Measurements from ENCODE around the gene INKA1.

INKA1 gene

DNA sequence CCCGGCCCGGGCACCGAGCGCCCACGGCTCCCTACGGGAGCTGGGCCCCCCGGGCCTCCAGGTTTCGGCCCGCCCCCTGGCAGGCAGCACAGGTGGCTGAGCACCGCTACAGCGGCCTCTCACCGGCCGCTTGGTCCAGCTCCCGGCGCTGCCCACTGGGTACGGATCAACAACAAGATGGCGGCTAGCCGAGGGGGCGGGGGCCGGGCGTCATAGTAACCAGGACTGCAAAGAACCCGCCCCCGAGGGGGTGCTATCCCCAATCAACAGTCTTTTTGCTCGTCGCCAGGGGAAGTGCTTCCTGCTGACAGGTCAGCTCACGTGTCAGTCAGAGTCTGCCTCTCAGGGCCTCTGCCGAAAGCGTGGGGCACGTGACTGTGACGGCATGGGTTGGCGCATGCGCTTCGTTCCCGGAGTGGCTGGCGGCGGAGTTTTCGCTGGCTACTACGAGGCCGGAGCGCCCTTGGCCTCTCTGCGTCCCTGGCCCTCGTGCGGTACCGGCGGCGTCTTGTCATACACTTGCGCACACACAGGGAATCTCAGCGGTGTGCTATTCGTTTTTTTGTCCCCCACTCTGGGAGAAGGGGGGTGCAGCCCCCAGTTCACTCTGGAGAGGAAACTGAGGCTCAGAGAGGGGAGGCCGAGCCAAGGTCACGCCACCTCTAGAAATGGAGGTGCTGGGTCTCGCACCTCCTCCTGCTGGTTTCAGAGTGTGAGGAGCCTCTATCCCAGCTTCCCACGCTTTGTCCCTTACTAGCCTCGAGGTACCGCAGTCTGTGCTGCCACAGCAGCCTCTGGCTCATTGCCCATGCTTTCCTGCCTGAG is 16.5 kb upstream of the INKA1 start, which contains the start of gene IP6K1:
Gene IP6K1 (minus strand): TSS at position 186 of the 825 bp plus-strand sequence. CDS start 38,502 bp downstream, outside the sequence.
- peak; percentile 100 for DNase-seq (ENCODE audit: low spot score)

DNA sequence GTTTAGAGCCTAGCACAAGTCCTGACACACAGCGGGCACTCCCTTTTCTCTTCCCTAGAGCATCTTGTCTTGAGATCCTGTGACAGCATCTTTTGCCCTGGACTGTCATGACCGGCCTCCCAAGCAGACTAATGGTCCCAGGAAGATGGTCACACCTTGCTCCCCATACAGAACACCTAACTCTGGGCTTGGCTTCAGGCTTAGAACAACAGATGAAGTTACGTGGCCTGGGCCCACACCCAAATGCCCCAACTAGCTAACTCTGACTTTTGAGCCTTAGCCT is 15.9 kb upstream of the INKA1 start:
- no peak for DNase-seq (ENCODE audit: low spot score)

DNA sequence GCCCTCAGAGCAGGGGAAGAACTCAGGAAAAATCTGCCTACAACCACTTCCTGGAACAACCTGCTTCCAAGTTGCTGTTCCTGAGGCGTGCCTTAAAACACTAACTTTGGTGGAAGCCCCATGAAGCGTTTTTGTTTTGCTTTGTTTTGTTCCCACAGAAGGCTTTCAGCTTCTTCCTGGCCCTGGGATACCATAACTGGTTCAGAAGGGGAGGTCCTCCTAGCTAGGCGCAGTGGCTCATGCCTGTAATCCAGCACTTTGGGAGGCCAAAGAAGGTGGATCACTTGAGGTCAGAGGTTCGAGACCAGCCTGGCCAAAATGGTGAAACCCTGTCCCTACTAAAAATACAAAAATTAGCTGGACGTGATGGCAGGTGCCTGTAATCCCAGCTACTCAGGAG is 15.5 kb upstream of the INKA1 start:
- DNase-seq (ENCODE audit: low spot score) = no peak

DNA sequence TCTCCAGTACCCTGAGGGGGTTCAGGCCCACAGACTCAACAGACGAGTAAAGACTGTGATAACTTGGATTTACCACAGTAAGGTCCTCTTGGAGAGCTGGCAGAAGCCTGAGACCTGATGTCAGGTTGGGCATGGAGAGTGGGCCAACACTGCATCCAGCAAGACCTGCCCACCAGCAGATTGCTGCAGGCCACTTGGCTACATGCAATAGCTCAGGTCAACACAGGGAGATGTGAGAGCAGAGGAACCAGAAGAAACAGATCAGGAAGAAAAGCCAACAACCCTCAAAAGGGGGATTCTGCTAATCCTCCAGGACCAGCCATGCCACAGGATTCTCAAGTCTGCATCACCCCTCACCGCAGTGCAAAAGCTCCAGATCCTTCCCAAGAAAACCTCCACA is 15.0 kb upstream of the INKA1 start:
- DNase-seq (ENCODE audit: low spot score) = no peak

DNA sequence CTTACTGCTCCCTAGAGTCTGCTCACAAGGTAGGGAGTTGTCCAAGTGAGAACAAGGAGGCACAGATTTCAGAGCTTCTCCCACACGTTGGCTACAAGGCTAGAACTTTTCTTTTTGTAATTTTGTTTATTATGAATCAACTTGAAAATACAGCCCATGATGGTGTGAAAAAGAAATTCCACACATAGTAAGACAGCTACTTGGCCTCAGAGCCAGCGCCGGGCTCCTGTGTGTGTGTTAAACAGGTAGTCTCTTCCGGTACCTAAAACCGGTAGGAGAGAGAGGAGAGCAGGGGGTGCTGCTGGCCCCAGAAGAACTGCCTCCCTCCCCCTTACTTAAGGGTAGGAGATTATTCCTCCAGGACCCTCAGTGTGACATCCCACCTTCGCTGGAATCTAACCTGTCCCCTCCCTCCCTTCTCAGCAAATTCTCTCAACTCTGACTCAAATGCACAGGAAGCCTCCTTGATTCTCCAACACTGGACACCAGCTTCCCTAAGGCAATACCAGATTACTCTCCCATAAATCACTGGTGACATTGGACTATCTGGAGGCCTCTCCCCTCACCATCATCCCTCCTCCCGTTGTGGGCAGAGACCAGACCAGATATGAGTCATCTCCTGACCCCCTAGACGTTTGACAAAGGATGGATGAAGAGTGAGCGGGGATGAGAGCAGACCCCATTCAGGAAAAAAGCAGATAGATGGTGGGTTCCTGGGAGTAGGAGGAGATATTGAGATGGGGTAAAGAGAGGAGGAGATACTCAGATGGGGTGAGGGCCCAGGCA is 12.2 kb upstream of the INKA1 start:
- DNase-seq (ENCODE audit: low spot score) = no peak

DNA sequence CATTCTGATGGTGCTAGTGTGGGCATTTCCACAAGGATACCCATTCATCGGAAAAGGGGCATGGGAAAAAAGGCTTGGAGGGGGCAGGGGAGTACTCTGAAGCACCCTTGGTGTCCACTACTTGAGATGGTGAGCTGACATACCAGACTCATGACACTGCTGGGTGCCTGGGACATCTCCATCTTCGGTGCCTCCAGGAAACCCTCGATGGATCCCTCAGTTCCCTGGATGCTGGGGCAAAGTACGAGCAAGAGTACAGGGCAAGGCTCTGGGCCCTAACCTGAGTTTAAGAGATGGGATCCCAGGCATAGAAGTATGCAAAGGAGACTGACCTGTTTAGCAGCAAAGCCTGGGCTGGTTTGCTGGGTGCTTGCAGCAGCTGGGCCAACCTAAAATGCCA is 11.5 kb upstream of the INKA1 start:
- no peak for DNase-seq (ENCODE audit: low spot score)

DNA sequence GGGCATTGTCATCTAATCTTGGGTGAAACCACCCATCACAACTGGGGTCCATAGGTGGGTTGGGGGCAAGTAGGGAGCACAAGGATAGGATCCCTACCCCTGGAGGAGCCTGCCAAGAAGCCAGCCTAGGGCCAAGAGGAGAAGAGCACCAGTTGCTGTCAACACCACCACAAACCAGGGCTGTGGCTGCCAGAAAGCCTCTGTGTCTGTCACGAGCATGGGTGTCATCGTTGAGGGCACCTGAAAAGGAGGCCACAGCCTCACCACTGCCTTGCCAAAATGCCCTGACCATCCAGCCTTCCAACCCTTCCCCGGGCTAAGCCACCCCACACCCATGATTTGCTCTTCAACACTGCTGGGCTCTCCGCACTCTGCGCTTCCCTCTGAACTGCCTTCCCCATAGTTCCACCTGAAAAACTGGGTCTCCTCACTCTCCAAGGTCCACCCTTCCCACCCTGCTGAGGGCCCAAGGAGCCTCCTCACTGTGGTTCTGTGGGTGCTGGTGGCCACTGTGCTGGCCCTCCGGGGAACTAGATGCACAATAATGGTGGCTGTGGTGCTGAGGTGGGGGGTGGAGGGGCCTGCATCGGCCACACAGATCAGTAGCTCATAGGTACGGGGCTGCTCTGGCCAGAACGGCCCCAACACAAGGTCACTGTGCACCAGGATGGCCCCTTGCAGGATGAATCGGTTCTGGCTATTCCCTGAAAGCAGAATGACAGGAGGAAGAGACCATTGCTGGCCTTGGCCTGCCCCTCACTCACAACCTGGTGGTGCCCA is 10.5 kb upstream of the INKA1 start:
- no peak for DNase-seq (ENCODE audit: low spot score)

DNA sequence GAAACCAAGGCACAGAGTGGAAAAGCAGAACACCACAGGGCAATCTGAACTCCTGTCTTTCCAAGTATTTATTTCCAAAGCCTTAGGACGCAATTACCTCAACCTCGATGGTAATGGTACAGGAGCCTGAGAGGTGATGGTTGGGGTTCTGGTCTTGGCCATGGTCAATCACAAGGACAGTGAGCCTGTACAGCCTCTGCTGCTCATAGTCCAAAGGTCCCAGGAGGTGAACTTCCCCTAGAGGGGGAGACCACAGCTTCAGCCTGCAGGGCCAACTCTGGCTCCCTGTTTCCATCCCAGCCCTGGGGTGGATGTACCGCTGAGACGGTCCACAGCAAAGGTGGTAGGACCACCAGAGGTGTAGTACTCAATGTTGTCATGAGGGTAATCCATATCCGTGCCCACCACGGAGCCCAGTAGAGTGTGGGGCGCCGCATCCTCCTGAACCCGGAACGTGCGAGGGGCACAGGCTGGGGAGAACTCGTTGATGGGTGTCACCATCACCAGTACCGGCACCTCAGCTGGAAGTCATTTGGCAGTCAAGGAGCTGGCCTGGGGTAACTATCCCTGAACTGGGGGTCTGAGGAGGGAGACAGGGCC is 9.5 kb upstream of the INKA1 start:
- no peak for DNase-seq (ENCODE audit: low spot score)

DNA sequence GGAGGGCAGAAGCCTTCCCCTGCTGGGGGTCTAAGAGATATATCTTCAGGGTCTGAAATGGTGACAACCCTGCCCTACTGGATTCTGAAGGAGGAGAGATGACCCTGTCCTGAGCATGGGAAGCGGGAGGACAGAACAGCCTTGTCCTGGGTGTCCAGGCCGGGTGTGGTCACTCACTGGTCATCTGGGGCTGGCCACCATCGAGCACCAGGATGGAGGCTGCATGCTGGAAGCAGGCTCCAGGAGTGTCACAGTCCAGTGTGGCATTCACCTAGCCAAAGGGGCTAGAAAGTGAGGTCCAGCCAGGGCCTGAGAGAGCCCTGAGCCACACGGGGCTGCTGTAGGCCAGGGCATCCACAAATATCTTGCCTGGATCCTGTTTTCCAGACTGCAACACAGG is 8.6 kb upstream of the INKA1 start:
- DNase-seq (ENCODE audit: low spot score) = no peak

DNA sequence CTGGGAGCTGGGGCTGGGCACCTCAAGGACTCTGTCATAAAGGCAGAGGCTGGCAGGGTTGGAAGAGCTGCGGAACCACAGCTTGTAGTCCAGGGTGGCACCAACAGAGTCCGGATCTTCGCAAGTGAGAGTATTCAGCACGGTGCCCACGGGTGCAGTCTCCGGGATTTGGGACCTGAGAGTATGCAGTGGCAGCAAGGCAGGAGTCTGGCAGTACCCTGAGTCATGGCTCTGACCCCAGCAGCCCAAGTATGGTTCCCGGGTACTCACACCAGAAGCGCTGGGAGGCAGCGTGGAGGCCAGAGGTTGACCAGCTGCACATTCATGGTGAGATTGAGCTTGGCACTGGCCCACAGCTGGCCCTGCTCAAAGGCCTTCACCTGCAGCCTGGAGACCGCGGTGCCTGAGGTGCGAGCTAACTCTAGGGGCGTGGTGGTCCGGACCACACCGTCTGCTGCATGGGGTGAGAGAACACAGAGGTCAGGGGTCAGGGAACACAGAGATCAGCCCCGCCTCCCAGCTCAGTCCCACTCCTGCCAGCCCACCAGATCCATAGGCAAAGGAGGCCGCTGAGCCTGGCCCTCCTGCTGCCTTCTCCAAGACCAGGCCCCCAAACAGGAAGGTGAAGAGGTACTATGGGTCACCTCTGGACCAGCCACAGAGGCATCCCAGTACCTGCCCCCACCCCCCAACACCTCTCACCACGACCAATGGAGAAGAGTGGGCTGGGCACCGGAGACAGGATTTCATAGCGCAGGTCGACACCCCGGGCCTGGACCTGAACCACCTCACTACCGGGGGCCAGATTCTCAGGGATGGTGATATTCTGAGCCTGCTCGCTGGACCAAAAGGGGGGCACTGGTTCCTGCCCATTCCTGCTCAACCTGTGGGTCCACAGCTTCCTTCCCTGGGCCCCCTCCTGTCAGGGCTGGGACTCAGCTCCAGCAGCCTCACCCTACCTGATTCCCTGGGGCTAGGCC is 7.8 kb upstream of the INKA1 start:
- no peak for DNase-seq (ENCODE audit: low spot score)

DNA sequence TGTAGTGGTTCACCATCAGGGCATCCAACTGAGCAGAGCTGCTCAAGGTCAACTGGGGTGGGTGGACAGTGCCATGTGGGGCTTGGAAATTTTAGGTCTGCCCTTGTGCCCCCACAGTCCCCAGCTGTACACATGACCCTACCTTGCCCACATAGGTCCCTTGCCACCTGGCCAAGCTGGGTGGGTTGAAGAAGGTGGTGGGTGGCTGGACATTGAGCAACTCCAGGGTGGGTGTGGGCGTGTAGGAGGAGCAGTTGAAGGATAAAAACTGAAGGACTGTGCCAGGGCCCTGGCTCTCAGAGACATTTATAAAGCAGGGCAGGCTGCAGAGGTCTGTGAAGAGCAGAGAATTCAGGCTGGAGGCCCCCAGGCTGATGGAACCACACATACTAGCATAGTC is 4.0 kb upstream of the INKA1 start:
- DNase-seq (ENCODE audit: low spot score) = no peak

DNA sequence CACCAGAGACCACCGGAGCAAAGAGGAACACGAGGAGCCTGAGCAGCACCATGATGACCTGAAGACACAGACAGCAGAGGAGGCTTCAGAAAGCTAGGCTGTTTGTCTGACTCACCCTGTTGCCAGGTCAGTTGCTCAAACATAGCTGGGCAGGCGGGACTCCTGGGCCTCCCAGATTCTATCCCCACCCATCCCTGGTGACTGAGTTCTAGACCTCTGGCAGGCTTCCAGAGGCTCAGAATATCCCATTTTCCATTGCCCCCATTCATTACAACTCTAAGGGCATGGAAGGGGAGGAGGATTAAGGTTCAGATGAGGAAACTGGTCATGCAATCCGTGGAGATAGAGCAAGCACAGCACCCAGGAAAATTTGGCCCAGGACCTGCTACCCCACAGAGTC is 3.3 kb upstream of the INKA1 start, which contains the start of gene CDHR4:
Gene CDHR4 (minus strand): TSS at position 113 of the 400 bp plus-strand sequence. CDS start 61 bp downstream, at position 52.
- no peak for DNase-seq (ENCODE audit: low spot score)

DNA sequence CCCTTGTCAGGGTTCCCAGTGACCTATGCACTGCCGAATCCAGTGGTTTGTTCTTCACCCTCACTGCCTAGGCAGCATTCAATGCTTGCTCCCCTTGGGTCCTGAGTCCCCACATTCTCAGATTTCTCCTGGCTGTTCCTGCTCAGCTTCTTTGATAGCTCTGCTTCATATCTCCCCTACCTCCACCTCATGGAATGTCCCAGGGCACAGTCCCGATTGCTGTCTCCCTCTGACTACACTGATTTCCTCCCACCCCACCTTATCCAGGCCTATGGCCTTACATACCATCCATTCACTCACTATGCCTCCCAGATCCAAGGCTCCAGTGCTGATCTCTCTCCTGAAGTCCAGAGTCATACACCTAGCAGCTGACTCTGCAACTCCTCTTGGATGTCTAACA is 1.9 kb upstream of the INKA1 start:
- DNase-seq (ENCODE audit: low spot score) = no peak

DNA sequence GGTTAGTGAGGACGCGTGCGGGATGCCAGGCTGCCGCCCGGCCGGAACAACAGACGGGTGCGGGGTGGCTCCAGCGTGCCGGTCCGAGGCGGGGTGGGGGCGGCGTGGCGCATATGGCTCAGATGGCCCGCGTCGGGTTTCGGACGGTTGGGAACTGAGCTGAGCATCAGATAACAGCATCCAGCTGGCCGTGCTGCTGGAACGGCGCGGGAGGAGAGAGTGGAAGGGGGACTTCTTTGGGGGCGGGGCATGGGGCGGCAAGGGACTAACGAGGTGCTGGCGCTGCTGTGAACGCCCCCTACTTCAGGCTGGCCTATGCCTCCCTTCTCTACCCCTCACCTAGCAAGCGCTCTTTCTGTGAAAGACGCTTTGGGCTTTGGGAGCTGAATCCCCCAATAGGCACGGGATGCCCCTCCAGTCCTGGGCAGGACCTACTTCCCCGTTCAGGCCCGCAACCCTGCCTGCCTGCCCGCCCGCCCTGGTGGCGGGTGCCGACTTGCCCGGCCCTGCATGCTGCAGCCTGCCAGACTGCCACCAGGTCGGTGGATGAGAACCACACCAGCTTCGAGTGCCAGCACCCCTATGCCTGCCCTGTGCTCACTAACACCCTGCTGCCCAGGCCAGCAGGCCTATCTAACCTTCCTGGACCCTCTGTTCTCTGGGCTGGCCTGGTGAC is 542 bp downstream of the INKA1 start:
- no peak for DNase-seq (ENCODE audit: low spot score)

DNA sequence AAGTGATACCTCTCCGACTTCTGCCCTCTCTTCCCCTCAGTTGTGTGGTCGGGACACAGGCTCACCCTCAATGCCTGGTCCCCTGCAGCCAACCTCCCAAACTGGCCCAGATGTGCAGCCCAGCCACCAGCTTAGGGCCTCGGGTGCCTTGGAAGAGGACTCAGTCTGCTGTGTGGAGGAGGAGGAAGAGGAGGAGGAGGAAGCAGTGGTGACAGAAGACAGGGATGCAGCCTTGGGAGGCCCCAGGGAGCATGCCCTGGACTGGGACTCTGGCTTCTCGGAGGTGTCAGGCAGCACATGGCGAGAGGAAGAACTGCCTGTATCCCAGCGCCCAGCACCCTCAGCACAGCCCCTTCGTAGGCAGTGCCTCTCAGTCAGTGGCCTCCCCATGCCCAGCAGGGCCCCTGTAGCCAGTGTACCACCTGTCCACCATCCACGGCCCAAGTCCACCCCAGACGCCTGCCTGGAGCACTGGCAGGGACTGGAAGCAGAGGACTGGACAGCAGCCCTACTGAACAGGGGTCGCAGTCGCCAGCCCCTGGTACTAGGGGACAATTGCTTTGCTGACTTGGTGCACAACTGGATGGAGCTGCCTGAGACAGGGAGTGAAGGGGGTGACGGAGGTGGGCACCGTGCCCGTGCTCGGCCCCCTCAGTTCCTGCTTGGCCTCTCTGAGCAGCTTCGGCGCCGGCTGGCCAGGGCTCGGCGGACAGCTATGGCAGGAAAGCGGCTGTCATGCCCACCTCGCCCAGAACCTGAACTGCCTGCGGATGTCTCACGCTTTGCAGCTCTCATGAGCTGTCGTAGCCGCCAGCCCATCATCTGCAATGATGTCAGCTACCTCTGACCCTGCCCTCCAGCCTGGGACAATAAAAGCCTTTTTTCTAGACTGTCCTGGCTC is 1.3 kb downstream of the INKA1 start:
- DNase-seq (ENCODE audit: low spot score) = no peak

DNA sequence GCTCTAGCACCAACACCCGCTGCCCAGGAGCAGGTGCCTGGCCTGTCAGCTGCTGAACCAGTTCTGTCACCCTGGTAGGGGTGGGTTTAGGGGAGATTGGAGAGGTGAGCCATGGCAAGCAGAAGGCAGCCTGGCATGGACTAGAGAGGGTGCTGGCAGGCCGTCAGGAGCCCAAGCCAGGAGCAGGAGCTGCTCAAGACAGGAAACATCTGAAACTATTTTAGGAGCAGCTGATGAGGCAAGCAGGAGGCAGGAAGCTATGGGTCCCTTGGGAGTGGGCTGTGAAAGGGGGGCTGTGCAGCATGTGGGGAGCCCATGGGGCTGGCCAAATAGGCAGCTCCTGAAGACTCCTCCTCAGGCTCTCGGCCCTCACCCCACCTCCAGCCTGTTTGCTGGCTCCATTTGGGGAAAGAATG is 2.3 kb downstream of the INKA1 start:
- DNase-seq (ENCODE audit: low spot score) = no peak

DNA sequence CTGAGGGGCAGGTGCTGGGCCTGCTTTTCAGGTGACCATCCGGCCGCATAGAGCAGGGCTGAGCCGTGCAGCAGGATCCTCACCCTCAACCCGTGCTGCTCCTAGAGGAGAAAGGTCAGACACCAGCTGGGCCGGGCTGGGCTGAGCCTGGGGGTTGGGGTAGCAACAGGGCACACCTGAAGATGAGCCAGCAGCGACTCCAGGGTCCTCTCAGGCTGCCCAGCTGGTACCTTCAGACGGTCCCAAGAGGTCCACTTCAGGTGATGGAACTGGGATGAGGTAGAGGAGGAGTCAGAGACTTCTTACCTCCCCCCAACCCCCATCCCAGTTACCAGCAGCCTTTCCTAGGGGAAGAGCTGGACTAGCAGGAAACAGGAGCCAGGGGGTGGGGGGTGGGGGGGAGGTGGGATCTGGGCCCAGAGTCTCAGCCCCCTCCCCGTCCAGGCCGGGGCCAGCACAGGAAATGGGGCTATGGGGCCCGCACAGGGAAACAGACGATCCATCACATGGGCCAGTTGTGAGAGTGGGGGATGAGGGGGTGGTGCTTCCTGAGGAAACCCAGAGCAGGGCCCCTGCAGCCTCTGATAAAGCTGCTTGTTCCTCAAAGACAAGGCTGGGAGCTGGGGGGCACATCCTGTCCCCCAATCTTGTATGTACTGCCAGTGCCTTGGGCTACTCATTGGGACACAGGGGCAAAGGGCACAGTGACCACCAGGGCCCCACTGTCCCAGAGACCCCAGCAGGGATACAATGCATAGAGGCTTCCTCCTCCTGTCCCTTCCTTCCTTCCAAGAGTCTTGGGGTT is 3.0 kb downstream of the INKA1 start:
- DNase-seq (ENCODE audit: low spot score) = peak; percentile 22

DNA sequence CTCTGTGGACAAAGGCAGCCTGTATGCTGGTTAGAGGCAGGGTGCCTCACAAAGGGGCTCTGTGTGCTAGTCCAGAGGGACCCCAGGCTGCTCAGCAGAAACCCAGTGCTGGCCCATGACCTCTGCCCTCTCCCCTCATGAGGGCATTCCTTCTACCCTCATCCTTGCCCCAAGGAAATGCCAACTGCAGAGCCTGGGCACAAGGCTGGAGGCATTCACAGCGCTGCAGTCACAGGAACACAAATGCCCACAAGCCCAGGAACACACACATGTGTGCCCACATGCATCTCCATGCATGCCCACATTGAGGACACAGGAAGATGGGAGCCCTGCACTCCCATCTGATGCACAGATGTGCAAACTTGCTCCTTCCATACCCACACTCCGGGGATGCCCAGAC is 3.8 kb downstream of the INKA1 start:
- no peak for DNase-seq (ENCODE audit: low spot score)

Measured in CD4-positive, alpha-beta T cell treated with Interleukin-6 at 100 ng/mL for 8 hours (primary cell).